ENCODE data around the gene TLE1.

- no peak for TF ChIP-seq CTCF (IDR thresholded peaks at IDR 0.05; ENCODE audit: low read length)
- TF ChIP-seq EZH2 (IDR thresholded peaks at IDR 0.05; ENCODE audit: borderline replicate concordance, low read length): no peak
These were observed 7.2 kb downstream of the TLE1 start for GRCh38 chr9:81682177-81682576.
